Right lobe of liver (tissue), 4 donors: Measurements from ENCODE around the gene ATP1A3.

Experiments used
- POLR2A ChIP-seq: fragments of 450-650 bp; IDR thresholded peaks from one replicate; pipeline ENCODE4 v1.6.1; 2017; ENCODE audit warnings: antibody characterized with exemption, mild to moderate bottlenecking
- TF ChIP-seq, protein P1 (sequence below), 4 donors: fragments of 200-600 bp in 3 of 4; fragments of 450-650 bp in 1 of 4; IDR thresholded peaks; one replicate each; pipeline versions ENCODE4 v1.5.1 to v1.8.0; 2016 to 2022; ENCODE audit warnings: antibody characterized with exemption in 4 of 4, mild to moderate bottlenecking in 2 of 4
- donor health status: DM: no; HTN: no; CAD: no.
- donor health status: DM: no; HTN: no; CAD: no.
- donor health status: DM: no; HTN: yes; CAD: no.

DNA sequence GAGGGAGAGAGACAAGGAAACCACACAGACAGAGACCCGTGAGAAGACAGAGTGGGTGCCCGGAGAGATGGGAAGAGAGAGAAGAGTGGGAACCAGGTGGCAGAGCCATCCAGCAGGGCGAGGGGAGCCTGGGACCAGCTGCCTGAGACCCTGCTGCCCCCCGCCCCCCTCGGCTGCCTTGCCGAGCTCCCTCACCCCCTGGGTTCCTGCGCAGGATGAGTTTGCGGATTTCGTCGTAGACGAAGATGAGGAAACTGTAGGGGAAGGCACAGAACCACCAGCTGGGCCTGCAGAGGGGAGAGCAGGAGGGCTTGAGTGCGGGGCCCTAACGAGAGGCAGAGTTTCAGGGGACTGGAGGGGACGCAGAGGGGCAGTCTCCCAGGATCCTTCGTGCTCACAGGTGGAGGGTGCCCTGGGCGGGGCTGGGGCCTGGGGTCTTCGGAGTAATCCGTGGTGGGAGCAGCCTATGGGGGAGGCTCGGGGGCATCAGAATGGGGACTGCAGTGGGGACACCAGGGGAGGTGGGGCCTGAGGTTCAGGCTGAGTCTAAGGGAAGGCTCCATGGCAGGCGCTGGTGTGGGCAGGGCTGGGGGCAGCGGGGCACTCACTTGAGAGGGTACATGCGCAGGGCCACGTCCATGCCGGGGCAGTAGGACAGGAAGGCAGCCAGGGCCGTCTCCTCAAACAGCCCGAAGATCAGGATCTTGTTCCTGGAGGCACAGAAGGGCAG, 26.8 kb downstream of the ATP1A3 start:
- TF ChIP-seq, protein P1, sequence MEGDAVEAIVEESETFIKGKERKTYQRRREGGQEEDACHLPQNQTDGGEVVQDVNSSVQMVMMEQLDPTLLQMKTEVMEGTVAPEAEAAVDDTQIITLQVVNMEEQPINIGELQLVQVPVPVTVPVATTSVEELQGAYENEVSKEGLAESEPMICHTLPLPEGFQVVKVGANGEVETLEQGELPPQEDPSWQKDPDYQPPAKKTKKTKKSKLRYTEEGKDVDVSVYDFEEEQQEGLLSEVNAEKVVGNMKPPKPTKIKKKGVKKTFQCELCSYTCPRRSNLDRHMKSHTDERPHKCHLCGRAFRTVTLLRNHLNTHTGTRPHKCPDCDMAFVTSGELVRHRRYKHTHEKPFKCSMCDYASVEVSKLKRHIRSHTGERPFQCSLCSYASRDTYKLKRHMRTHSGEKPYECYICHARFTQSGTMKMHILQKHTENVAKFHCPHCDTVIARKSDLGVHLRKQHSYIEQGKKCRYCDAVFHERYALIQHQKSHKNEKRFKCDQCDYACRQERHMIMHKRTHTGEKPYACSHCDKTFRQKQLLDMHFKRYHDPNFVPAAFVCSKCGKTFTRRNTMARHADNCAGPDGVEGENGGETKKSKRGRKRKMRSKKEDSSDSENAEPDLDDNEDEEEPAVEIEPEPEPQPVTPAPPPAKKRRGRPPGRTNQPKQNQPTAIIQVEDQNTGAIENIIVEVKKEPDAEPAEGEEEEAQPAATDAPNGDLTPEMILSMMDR (IDR thresholded peaks at IDR 0.05) = no peak
- TF ChIP-seq POLR2A = no peak
